ENCODE measurements around the gene CDH2. TPM values are rescaled to one million over a fixed set of nuclear protein-coding genes. Genes with fewer than 3 reads are reported as not detected.

Gene CDH2
- total RNA-seq, 1 donor from 2014 or later: 0.90 TPM

DNA sequence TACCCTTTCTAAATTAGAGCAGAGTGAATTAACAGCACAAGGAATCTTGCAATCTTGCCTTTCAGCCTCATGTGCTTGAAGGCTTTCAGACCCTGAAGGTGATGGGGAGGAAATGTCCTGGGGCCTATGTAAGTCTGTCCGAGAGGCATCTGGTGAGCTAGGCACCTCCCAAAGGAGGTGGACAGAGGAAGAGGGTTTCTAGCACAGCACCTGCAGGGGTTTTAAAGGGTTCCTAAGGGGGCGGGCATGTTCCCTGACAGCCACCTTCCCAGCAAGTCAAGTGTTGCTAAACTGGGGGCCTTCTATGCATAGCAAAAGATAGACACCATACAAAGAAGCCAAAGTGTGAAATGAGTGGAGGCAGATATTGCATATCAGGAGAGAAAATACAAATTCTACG lies 88.5 kb downstream of the CDH2 start:
- no peak for DNase-seq (ENCODE audit: low read depth in 2 of 2)

DNA sequence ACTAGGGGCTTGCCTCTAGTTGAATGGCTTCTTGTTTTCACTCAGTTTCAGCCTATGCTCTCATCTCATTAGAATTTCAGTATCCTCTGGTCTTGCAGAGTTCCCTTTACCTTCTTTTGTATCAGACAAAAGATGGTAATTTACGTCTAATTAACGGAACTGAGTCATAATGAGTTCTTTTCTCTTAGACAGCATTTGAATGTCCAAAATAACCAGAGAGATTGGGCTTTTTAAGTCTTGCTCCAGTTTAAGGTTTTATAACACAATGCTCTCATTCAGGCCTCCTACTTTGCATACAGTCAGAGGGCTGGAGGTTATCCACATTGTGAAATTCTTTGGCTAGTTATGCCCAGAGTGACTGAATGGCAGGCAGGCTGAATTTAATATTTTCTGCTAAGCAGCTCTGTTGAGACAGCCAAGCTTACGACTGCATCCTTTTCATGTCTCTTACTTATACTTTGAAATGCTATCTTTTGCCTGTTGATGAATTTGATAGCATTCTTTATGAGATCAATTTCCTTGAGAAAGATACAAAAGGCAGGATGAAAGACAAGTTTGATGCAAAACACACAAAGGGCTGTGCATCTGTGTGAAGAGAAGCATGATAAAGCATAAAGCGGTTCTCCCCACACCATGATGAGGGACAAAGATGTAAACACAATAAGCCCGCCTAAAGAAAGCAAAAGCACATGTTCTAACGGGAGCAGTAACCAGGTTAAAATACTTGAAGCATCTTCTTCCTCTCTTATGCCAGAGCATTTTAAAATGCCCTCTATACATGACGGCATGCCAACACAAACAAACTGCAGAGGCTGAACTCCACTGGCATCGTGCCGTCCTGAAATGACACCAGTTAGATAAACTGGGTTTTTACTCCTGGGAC lies 90.0 kb downstream of the CDH2 start:
- peak in 1 of 2 donors; percentile 33 for DNase-seq (ENCODE audit: low read depth in 2 of 2)

DNA sequence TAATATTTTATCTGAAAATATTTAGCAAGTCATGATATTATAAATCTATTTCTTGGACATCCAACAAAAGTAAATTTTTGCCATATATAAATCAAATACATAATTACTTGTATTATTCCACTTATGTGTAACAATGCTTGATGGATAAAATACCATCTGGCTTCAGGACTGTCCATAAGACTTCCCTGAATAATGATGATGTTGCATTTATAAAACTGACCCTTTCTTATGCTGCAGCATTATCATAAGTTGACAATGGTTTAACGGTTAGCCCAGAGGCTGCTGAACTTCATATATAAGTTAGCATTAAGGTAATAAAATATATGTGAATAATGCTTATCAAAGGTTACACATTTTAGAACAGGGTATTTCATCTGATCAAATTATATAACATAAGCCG lies 95.4 kb downstream of the CDH2 start:
- no peak for DNase-seq (ENCODE audit: low read depth in 2 of 2)

DNA sequence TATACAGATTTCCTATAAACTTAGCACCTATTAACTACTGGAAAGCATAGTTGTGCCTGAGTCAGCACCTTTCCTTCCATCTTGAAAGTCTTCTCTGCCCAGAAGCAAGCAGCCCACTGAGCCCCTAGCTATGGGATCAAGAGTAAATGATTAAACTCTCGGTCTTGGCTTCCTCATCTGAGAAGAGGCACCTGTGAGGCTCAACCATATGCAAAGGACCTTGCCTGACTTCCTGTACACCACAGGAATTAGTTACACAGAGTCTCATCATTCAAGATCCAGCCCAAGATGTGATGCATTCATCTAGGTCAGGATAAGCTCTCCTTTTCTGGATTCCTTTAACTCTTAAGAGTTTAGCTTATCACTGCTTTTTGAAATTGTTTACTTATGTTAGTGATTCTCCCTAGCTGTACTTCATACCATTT lies 96.0 kb downstream of the CDH2 start:
- DNase-seq (ENCODE audit: low read depth in 2 of 2): no peak

DNA sequence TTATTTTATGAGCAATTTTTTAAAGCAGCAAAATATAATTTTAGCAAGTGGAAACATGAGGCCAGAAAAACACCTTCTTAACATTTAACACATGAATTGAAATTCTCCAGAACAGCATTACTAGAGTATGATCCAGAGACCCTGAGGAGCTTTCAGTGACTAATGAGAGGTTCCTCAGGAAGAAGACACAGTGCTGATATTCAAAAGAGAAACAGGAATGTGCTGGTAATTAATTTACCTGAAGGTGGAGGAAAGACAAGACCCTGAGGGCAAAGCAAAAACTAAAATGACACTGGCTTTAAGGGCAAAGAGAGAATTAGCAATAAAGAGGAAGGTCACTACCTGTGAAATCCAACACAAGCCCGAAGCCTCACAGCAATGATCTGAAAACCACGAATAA lies 97.0 kb downstream of the CDH2 start:
- no peak for DNase-seq (ENCODE audit: low read depth in 2 of 2)

DNA sequence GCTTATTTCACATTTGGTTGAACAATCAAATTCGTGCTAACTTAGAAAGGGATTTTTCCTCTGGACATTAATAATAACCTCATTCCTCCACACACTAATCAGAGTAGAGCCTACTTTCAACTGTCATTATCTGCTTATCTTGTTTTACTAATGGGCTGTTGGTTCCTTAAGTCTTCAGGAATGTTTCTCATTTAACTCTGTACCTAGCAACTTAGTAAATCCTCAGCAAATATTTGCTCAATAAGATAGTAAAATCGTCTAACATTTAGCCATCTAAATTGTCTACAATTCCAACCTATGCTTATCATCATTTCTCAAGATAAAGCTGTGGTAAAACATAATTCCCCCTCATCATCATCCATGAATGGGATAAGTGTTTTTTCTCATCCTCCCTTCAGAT lies 98.1 kb downstream of the CDH2 start:
- no peak for DNase-seq (ENCODE audit: low read depth in 2 of 2)

DNA sequence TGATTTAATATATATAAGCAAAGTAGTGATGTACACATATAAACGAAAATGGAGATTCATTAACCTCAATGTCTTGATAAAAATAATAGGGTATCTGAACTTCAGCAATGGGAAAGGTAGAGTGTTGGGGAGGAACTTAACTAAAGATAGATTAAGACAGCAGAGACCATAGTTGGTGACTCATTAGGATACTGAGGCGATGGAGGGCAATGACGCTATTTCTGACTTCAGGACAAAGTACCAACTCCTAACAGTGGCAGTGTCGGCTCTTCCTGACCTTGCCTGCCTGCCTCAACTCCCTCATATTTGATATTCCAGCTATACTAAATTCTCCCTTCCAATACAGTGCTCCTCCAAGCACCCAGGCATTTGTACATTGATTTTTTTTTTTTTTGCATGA lies 98.6 kb downstream of the CDH2 start:
- DNase-seq (ENCODE audit: low read depth in 2 of 2): no peak

DNA sequence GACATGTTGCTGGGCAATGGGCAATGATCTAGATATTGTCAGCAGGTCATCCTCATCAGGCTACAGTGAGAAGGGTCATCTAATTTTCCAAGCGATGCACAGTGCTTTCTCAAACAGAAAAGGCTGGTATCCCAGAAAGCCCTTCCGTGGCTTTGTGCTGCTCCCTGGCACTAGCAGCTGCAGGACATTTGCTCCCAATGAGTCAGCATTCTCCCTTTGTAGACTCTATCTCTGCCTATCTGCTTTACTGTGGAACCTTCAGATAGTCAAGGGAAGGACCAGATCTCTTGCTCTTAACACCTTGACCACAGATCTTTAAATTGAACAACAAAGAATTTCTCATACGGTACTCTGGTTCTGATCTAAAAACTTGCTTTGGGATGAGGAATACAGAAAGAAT lies 101.4 kb downstream of the CDH2 start:
- DNase-seq (ENCODE audit: low read depth in 2 of 2): no peak

DNA sequence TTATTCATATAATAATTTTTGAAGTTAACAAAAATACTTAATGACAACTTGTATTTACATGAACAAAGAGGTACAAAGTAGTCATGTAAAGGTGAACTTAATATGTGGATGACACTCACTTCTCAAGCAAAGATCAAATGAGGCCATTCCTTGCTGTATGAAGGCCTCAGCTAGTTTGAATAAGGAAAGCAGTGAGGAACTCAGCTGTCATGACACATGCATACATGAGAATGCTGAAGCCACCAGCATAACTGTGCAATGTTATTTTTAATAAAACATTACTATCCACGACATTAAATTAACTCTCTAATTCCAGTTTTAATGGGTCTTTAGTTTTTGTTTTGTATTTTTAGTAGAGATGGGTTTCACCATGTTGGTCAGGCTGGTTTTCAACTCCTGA lies 102.9 kb downstream of the CDH2 start:
- no peak for DNase-seq (ENCODE audit: low read depth in 2 of 2)

DNA sequence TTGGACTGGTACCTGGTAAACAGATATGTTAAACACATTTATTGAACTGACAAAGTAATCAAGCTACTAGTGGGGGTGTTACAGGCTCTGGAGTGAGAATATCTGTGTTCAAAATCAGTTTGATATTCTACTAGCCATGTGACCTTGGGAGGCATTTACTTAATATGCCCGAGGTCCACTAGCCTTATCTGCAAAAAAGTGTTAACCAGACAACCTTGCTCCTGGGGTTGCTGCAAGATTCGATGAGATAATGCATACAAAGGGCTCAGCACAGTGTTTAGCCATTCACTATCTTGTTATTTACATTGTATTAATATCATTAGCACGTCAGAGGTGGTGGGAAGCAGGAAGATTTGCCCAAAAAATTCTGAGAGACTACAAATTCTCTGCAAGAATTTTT lies 103.3 kb downstream of the CDH2 start:
- DNase-seq (ENCODE audit: low read depth in 2 of 2): no peak

DNA sequence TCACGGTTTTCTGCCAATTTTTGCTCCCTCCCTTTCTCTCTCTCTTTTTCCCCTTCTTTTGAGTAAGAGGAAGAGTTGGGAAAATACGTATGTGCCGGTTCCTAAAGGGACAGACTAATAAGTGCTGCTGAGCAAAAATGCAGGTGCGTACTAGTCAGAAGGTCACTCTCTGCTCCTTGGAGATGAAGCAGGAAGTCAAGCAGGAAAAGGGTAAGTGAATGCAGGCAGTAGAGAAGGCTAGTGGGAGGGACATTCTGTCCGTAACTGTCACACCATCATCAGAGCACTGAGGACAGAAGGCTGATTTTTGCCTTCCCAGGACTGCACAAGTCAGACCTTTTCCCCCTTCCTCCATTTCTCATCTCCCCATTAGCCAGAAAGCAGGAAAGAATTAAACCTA lies 105.7 kb downstream of the CDH2 start:
- DNase-seq (ENCODE audit: low read depth in 2 of 2): peak in 1 of 2 donors; percentile 29

DNA sequence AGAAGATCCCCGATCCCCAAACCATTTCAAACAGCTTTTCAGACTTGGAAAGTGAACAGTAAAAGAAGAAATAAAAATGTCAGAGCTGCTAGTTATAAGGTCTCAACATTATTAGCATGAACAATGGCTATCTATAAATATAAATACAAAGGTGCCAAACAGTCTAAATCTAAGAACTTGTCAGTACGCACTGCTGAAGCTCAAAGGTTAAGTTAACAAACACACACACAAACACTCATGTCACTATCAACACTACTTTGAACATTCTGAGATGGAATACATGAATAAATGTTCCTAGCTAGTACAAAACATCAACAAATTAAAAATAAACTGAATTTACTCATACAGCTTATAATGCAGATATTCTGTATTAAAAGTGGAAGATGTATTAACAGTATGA lies 108.7 kb downstream of the CDH2 start:
- no peak for DNase-seq (ENCODE audit: low read depth in 2 of 2)

DNA sequence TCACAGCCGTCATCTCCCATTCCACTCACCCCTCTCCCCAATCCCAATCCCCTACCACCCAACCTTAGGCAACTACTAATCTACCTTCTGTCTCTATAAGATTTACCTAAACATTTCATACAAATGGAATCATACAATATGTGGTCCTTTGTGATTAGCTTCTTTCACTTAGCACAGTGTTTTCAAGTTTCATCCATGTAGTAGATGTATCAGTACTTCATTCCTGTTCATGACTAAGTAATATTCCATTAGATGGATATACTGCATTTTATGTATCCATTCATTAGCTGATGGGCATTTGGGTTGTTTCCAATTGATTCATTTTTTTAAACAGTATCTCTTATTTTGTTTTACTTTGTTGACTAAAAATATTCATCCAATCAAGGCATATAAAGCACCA lies 109.6 kb downstream of the CDH2 start:
- DNase-seq (ENCODE audit: low read depth in 2 of 2): no peak

DNA sequence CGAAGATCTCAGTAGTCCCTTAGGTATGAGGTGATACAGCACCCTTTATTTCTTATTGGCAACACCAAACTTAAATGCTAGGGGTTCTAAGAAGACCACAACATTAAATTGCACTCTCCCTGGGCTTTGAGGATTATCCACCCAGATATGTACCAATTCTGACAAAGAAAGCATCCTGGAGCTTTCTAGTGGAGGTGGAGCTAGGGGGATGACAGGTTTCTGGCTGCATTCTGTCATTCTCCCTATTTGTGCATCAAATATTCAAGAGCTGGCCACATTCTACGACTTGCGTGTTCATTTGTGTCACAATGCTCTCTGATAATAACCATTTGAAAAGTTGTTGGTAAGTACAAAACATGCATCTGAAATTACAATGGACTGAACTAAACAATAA lies 111.1 kb downstream of the CDH2 start:
- no peak for DNase-seq (ENCODE audit: low read depth in 2 of 2)

DNA sequence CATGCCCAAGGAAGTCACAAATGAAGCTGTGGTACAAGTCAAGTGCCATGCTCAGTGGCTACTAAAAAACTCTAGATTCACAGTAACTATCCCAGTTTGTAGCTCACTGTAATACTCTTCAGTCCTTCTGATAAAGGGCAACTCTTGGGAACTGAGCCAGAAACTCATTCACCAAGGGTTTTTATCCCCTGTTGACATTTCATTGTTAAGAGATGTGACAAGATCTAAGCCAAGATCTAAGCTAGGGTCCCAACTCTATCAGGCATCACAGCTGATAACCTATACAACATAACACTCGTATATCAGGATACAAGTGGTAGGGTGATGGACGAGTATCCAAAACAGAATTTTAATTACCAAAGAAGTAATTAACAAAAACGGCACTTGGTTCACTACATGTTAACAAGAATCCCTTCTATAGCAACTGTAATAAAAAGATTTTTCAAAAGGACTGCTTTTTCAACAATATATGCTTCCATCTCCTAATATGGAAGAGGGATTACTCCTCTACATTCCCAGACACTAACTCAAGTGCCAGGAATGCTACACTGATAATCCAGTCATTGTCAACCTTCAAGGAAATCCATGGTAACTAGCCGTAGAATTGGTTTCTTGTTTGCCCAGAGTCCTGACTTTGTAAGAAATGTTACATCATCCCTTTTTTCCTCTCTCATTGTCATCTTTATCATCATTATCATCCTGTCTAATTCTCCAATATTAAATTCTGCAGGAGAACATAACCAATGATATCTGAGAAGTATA lies 111.7 kb downstream of the CDH2 start:
- no peak for DNase-seq (ENCODE audit: low read depth in 2 of 2)

DNA sequence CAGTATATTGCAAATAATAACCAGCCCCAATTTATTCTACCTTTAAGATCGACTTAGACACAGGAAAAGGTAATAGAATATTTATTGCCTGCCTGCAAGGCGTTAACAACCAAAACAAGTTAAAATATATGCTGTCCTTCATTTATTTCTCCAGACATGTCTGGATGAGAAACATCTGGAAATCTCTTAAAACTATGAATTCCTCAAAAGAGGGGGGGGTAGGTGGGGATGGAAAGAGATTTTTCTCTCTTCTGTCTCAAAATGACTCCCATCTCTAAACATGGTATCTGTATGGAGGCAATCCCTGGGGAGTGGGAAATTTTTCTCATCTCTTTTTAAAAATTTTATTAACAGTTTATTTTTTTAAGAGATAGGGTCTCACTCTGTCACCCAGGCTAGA lies 113.0 kb downstream of the CDH2 start:
- no peak for DNase-seq (ENCODE audit: low read depth in 2 of 2)

DNA sequence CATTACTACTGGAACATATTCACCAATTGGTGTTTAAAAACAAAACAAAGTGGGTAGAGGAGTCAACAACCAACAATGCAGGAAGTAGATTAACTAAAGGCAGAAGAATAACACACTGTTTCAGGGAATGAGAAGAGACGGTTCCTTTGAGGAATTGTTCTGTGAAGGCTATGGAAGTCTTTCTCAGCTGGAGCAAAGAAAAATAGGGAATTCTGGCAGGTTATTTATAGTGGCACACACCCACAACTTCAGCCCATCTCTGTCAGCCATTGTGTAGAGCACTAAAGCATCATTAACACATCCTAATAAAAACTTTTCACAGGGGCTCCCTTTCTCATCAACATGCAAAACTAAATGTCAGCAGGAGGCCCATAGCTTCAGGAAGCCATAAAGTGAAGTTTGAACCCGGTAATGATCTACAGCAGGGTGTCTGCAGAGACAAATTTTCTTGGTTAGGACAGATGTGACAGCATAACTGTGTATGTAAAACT lies 113.6 kb downstream of the CDH2 start:
- no peak for DNase-seq (ENCODE audit: low read depth in 2 of 2)

DNA sequence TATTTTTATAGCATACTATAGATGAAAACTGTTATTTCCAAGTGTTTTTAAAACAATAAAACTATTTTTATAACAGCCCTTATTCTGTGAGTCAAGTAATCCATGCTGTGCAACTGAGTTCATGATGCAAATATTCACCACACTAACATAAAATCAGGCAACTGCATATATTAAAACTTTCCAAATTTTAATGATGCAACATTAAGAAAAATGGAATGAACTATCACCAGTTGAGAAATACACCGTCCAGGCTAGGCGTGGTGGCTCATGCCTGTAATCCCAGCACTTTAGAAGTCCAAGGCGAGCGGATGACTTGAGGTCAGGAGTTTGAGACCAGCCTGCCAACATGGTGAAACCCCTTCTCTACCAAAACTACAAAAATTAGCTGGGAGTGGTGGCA lies 114.5 kb downstream of the CDH2 start:
- DNase-seq (ENCODE audit: low read depth in 2 of 2): no peak

DNA sequence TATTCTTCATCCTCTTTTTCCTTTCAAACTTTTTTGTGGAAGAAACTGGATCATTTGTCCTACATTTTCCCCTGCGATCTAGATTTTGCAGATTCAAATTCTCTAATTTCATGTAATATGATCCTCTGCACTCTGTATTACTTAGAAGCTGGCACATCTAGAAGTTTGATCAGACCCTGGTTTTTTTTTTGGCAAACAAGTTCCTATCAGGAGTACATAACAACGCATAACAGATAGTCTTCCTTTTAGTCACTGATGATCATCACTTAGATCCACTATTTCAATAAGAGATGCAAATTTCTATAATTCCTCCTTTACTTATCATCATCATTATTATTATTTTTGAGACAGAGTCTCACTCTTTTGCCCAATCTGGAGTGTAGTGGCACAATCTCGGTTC lies 117.1 kb downstream of the CDH2 start:
- DNase-seq (ENCODE audit: low read depth in 2 of 2): no peak

DNA sequence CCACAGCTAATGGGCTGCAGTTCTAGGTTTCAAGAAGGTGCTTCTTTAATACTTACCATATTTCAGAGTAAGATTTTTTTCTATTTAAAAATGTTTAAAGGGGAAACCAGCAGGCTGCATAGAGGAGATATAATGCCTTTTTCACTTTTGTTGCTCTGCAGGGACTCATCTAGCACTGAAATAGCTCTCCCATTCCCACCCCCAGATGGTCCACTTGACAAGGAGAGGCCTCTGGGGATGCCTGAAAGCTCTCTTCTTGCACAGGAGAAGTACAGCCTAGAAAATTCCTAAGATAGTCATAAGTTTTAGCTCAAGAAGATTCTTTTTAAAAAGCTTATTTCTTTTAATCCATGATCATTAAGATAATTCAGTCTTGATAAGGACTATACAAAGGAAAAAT lies 126.4 kb downstream of the CDH2 start:
- no peak for DNase-seq (ENCODE audit: low read depth in 2 of 2)

DNA sequence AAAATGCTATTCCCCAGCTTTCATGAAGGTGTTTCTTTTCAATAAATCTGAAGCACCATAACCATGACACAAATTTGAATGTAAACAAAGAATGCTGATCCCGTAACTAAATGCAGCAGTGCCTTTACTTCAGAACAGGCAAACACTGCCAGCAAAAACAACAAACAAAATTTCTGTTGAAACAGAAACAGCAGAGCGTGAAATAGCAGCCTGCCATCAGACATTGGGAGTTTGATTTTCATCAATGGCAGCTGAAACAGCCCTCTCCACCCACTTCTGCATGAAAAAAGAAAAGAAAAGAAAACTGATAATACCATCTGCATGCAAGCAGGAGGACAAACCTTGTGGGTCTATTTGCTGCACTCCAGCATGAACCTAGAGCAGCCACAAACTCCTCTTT lies 128.3 kb downstream of the CDH2 start:
- DNase-seq (ENCODE audit: low read depth in 2 of 2): no peak

DNA sequence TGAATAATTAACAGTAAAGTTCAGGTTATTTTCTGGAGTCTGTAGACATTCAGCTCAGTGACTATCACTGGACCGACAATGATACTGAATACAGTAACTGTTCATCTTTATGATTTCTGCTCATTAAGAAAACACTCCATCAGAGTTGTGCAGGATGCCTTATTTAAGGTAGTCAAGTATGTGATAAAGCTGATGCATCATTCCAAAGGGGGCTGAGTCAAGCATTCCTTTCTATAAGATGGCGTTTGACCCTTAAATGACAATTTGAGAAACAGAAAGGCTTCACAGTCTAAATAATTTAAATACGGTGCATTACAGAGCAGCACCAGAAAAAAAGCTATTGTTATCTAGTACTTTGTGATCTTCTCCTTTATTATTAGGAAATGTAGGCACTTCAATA lies 131.1 kb downstream of the CDH2 start:
- no peak for DNase-seq (ENCODE audit: low read depth in 2 of 2)
